HepG2 (cell line): ENCODE results near the gene MB21D2. TPM values are rescaled to one million over a fixed set of nuclear protein-coding genes. Genes with fewer than 3 reads are reported as not detected.
"Not testable (repeated sequence)": the region's sequence is repeated elsewhere in the genome, so short reads cannot be mapped to it uniquely, and the experiment has no call there.

Source experiments
- ATAC-seq: fragments of 200-7000 bp; cut with Tn5 transposase; 3 replicates; pipeline ENCODE4 v1.9.1; 2020; ENCODE audit warnings: mild to moderate bottlenecking, moderate library complexity
- BruUV-seq: library from RNA; stranded (reverse); fragments of 400-500 nt; replicated peaks from 2 replicates; lab custom pipeline; 2021; lab: Mats Ljungman, UMichigan
- CTCF ChIA-PET: fragments of 300-600 bp; formaldehyde crosslinking; extraction: SDS; loops from one replicate; lab custom pipeline; 2021; ENCODE audit warnings: low total read pairs, inconsistent platforms, low intra/inter-chr PET ratio; lab: Yijun Ruan, JAX
- POLR2A ChIA-PET: fragments of 350-600 bp; sonication (Branson Sonifier 250); formaldehyde crosslinking; loops from one replicate; lab custom pipeline; 2020; ENCODE audit warnings: antibody characterized with exemption, inconsistent platforms; lab: Yijun Ruan, JAX
- DNase-seq: peaks from one replicate; pipeline ENCODE4 v3.0.0-alpha.2; 2015; ENCODE audit warnings: low spot score
- FAIRE-seq: peaks from 3 replicates; lab custom pipeline; 2011; peaks lifted over from hg19 to GRCh38; lab: Jason Lieb, UNC
- H2AFZ ChIP-seq: one replicate; pipeline ENCODE4 v1.6.1; 2011; ENCODE audit warnings: low read length, inconsistent platforms
- H3K27ac ChIP-seq: fragments of 300-600 bp; 3 replicates; pipeline ENCODE4 v1.8.0; 2011; ENCODE audit warnings: mixed run types, mild to moderate bottlenecking, mixed read lengths, low read length, inconsistent platforms; ENCODE audit not compliant: insufficient read depth; ENCODE audit errors: extremely low read length
- H3K27me3 ChIP-seq, 2 experiments: fragments of 200-600 bp in 1 of 2; 2 replicates in 1 of 2; 3 replicates in 1 of 2; pipeline versions ENCODE4 v1.6.0 to v1.8.0; 2011; ENCODE audit warnings: low read length in 2 of 2, mild to moderate bottlenecking in 2 of 2, moderate library complexity in 2 of 2, inconsistent platforms in 1 of 2; ENCODE audit not compliant: insufficient read depth in 2 of 2, control insufficient read depth in 1 of 2
- H3K36me3 ChIP-seq, 2 experiments: fragments of 200-600 bp in 1 of 2; replicated peaks in 1 of 2; 2 replicates in 1 of 2; 3 replicates in 1 of 2; pipeline versions ENCODE4 v1.5.1 to v1.8.0; 2011; ENCODE audit warnings: low read length in 2 of 2, inconsistent platforms in 1 of 2; ENCODE audit not compliant: insufficient read depth in 2 of 2, control insufficient read depth in 1 of 2
- H3K4me1 ChIP-seq: 2 replicates; pipeline ENCODE4 v1.5.1; 2012; ENCODE audit warnings: low read length, inconsistent platforms; ENCODE audit not compliant: insufficient read depth
- H3K4me2 ChIP-seq: 2 replicates; pipeline ENCODE4 v1.6.0; 2011; ENCODE audit warnings: low read depth, low read length, inconsistent platforms
- H3K4me3 ChIP-seq, 3 experiments: fragments of 200-600 bp in 1 of 3; sonication (generic), shearing (Covaris generic) in 1 of 3; replicated peaks in 1 of 3; 2 replicates each; pipeline ENCODE4 v1.5.1; 2011 to 2016; ENCODE audit warnings: low read length in 3 of 3, inconsistent platforms in 2 of 3, low read depth in 2 of 3, mild to moderate bottlenecking in 2 of 3, control low read depth in 1 of 3, mixed read lengths in 1 of 3; ENCODE audit not compliant: insufficient read depth in 1 of 3
- H3K79me2 ChIP-seq: one replicate; pipeline ENCODE4 v1.6.1; 2011; ENCODE audit warnings: low read length, inconsistent platforms; ENCODE audit not compliant: insufficient read depth
- H3K9ac ChIP-seq: 2 replicates; pipeline ENCODE4 v1.6.0; 2011; ENCODE audit warnings: mild to moderate bottlenecking, low read depth, low read length, inconsistent platforms; ENCODE audit not compliant: insufficient read depth
- H3K9me3 ChIP-seq: 2 replicates; pipeline ENCODE4 v1.5.1; 2012; ENCODE audit warnings: mild to moderate bottlenecking, low read length
- H4K20me1 ChIP-seq: 2 replicates; pipeline ENCODE4 v1.6.0; 2011; ENCODE audit warnings: inconsistent platforms, mild to moderate bottlenecking, low read length, moderate library complexity; ENCODE audit not compliant: insufficient read depth
- FOXA1 ChIP-seq, 2 experiments: fragments of 450-650 bp in 1 of 2; sonication (generic) in 1 of 2; formaldehyde crosslinking in 1 of 2; IDR thresholded peaks; 2 replicates each; pipeline versions ENCODE4 v1.4.0 to v1.6.1; 2016 to 2020; ENCODE audit warnings: missing genetic modification reagents in 1 of 2
- FOXA3 ChIP-seq: IDR thresholded peaks from 2 replicates; pipeline ENCODE4 v1.6.1; 2016; ENCODE audit warnings: missing genetic modification reagents, missing compliant biosample characterization
- HOXA3 ChIP-seq: sonication (generic); formaldehyde crosslinking; IDR thresholded peaks from 2 replicates; pipeline ENCODE4 v1.5.0; 2020; ENCODE audit warnings: missing genetic modification reagents
- SP5 ChIP-seq: IDR thresholded peaks from 2 replicates; pipeline ENCODE4 v1.6.1; 2016; ENCODE audit warnings: low read depth, borderline replicate concordance
- ZNF281 ChIP-seq: sonication (generic); formaldehyde crosslinking; IDR thresholded peaks from 2 replicates; pipeline ENCODE4 v1.4.0; 2020; ENCODE audit warnings: missing genetic modification reagents, borderline replicate concordance
- WGBS: methylation state at CpG from one replicate; pipeline ENCODE4 v1.1.6; 2017; ENCODE audit warnings: low lambda C conversion rate; 5-methylcytosine and 5-hydroxymethylcytosine counted together
- in situ Hi-C: cut with HindIII; loops from 2 replicates; pipeline ENCODE4 v1.10.0; 2017; ENCODE audit warnings: low pct_unique_long_range_greater_than_20kb; ENCODE audit not compliant: extremely low pct_ligation_motif_present
- intact Hi-C: fragments of 100-400 bp; cut with micrococcal nuclease; formaldehyde crosslinking; loops from one replicate; pipeline ENCODE4 v1.10.0; 2022; ENCODE audit not compliant: unreplicated experiment
- polyA plus RNA-seq, 8 experiments: library from polyadenylated mRNA; depleted of rRNA in 3 of 8; stranded (reverse) in 7 of 8; unstranded in 1 of 8; fragments of >200 nt; fragmentation: Illumina TruSeq in 4 of 8; extraction: Trizol in 4 of 8; gene quantifications; 2 replicates each; pipeline versions ENCODE4 v1.2.1 to v1.2.3, GENCODE V29; 2011 to 2016; ENCODE audit warnings: low read depth in 4 of 8, missing spikeins in 1 of 8, mixed read lengths in 1 of 8; ENCODE audit not compliant: insufficient read depth in 1 of 8
- total RNA-seq, 5 experiments: library from RNA; depleted of rRNA; stranded (reverse); fragments of >200 nt; fragmentation: Illumina TruSeq; extraction: Trizol; gene quantifications; 2 replicates each; pipeline ENCODE4 v1.2.3, GENCODE V29; 2016; ENCODE audit warnings: low read depth in 1 of 5

MB21D2 gene
- total and polyA plus RNA-seq, 2 of the 13 experiments (the other 11 are each of a cell fraction or from before 2014, with no cell fraction given) = 0.90 to 1.6 TPM

GRCh38 chr3:192964959-192965719, 47.5 kb upstream of the MB21D2 start:
- H3K9me3 ChIP-seq; H3K9ac ChIP-seq; ATAC-seq; intact Hi-C loops; H3K36me3 ChIP-seq; DNase-seq; POLR2A ChIA-PET; FAIRE-seq; H4K20me1 ChIP-seq; in situ Hi-C loops; CTCF ChIA-PET; H3K79me2 ChIP-seq; H3K4me1 ChIP-seq; H2AFZ ChIP-seq; H3K27ac ChIP-seq; H3K27me3 ChIP-seq; BruUV-seq; TF ChIP-seq FOXA1 (IDR thresholded peaks at IDR 0.05): not testable (repeated sequence)
- Histone ChIP-seq H3K4me3 (0 out of 6 replicates have a peak overlapping the region, but pooled peaks of 1 of the 3 experiments have one; percentile 9), H3K4me2 (peak overlapping the region; percentile 18; the same call in 1 of the 2 replicates)
- WGBS = 67% methylated on average over 7 of the region's 21 CpGs
- TF ChIP-seq FOXA3 (CRISPR knock-in tag) = peak; percentile 42; the same call in 1 of the 2 replicates
- TF ChIP-seq HOXA3 (CRISPR knock-in tag) = peak; percentile 31; the same call in 1 of the 2 replicates
- TF ChIP-seq SP5 (CRISPR knock-in tag) = peak; percentile 32; the same call in 1 of the 2 replicates
- peak; percentile 51 for TF ChIP-seq FOXA1 (CRISPR knock-in tag; IDR thresholded peaks at IDR 0.05)
- TF ChIP-seq ZNF281 (CRISPR knock-in tag) = peak; percentile 78; the same call in 1 of the 2 replicates
